DND-41 (cell line): ENCODE results near the gene CYYR1.

Experiments
- CTCF ChIP-seq: IDR thresholded peaks from 2 replicates; pipeline ENCODE4 v1.5.1; 2012; ENCODE audit warnings: borderline replicate concordance, low read length, moderate library complexity, mild to moderate bottlenecking; ENCODE audit not compliant: poor library complexity, severe bottlenecking; ENCODE audit errors: extremely low read depth
- EZH2 ChIP-seq: IDR thresholded peaks from 3 replicates; pipeline ENCODE4 v1.6.1; 2012; ENCODE audit warnings: borderline replicate concordance, low read depth, mild to moderate bottlenecking, moderate library complexity, low read length, inconsistent platforms; ENCODE audit not compliant: severe bottlenecking

GRCh38 chr21:26438976-26439375, 134.1 kb downstream of the CYYR1 start:
- no peak for TF ChIP-seq CTCF
- TF ChIP-seq EZH2 = no peak
